Hepatocyte (in vitro differentiated cells): ENCODE measurements around the gene ARHGAP20.

ENCODE experiments used
- EZH2 ChIP-seq: fragments of 200-600 bp; sonication (generic); IDR thresholded peaks from 2 replicates; pipeline ENCODE4 v1.6.1; 2016; ENCODE audit warnings: antibody characterized with exemption, mild to moderate bottlenecking, borderline replicate concordance
- TF ChIP-seq, protein P1 (sequence below): fragments of 200-600 bp; sonication (generic); IDR thresholded peaks from 2 replicates; pipeline ENCODE4 v1.5.1; 2016; ENCODE audit warnings: antibody characterized with exemption, mild to moderate bottlenecking; ENCODE audit not compliant: poor library complexity

- no peak for TF ChIP-seq EZH2
- TF ChIP-seq, protein P1, sequence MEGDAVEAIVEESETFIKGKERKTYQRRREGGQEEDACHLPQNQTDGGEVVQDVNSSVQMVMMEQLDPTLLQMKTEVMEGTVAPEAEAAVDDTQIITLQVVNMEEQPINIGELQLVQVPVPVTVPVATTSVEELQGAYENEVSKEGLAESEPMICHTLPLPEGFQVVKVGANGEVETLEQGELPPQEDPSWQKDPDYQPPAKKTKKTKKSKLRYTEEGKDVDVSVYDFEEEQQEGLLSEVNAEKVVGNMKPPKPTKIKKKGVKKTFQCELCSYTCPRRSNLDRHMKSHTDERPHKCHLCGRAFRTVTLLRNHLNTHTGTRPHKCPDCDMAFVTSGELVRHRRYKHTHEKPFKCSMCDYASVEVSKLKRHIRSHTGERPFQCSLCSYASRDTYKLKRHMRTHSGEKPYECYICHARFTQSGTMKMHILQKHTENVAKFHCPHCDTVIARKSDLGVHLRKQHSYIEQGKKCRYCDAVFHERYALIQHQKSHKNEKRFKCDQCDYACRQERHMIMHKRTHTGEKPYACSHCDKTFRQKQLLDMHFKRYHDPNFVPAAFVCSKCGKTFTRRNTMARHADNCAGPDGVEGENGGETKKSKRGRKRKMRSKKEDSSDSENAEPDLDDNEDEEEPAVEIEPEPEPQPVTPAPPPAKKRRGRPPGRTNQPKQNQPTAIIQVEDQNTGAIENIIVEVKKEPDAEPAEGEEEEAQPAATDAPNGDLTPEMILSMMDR: no peak
These were observed 98.9 kb downstream of the ARHGAP20 start for GRCh38 chr11:110613197-110613918.
